Renal cortex interstitium (tissue), 11 donors: ENCODE data around the gene POU2AF3. TPM values are rescaled to one million over a fixed set of nuclear protein-coding genes. Genes with fewer than 3 reads are reported as not detected.

ENCODE experiments used
- DNase-seq, 11 donors: peaks; one replicate each; pipeline ENCODE4 v3.0.0-alpha.2; 2013; ENCODE audit warnings: low read depth in 9 of 11, low spot score in 4 of 11; ENCODE audit errors: extremely low read depth in 1 of 11
- polyA plus RNA-seq, 3 donors: library from polyadenylated mRNA; unstranded; fragments of 120-200 nt; gene quantifications; one replicate each; pipeline ENCODE4 v1.2.1, GENCODE V29; 2013; ENCODE audit not compliant: insufficient read length in 3 of 3

The POU2AF3 gene
- polyA plus RNA-seq, 3 donors: 7.7 to 9.4 (median 8.6) TPM

DNA sequence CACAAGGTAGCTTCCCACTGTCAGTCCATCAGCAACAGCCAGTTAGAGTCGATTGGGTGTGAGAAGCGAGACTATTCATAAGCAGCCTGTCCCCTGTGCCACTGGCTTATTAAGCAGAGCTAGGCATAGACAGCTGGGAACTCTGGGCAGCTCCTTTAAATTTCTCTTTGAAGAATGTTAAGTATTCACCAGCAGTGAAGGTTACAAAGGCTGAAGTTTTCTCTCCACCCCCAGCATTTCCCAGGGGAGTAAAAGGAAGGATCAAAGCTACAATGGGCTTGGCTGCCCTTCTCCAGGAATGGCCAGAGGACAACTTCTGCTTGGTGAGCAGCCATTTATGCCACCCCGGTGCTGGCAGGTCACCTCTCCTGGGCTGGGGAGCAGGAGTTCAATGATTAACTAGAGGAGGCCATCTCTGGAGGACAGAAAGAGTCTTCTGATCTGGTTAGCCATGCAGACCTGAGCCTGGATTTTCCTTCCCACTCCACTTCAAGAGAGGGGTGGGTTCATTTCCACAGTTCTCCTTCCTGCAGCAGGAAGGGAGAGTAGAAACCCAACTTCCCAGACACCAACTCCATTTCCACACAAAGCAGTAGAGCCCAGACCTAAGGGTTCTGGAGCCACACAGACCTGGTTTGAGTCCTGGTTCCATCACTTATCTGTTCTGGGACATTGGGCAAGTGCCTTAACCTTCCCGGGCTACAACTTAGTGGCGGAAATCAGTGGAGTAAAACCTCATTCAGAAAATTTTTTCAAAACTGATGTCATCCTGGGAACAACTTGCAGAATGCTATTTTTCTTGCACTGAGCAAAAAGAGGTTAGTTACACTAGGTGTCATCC is 22.6 kb downstream of the POU2AF3 start:
- no peak for DNase-seq

DNA sequence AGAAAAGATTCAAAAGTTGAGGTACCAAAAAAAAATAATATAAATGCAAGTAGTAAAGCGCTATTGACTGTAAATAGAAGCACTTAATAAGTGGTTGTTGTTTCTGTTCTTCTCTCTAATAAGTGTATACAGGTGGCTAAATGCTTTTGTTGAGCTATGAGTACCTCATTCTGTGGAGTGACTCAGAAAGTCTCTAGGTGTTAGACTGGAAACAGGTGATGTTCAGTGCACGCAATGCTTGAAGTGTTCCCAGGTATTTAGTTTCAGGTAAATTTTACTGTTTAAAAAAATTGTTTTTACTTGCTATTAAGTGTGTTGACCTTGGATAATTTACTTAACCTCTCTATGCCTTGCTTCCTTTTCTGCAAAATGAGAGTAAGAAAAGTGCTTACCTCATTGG is 24.2 kb downstream of the POU2AF3 start:
- no peak for DNase-seq

- no peak for DNase-seq
Measured at GRCh38 chr11:111324277-111324720, 26.0 kb downstream of the POU2AF3 start.

DNA sequence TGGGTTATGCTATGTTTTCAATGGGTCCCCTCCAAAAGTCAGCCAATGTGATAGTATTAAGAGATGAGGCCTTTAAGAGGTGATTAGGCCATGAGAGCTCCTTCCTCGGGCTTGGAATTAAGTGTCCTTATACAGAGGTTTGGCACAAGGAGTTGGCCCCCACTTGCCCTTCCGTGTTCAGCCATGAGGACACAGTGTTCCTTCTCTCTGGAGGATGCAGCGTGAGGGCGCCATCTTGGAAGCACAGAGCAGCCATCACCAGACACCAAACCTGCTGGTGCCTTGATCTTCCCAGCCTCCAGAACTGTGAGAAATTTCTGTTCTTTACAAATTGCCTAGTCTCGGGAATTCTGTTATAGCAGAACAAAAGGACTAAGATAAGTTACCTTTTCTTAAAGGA is 26.9 kb downstream of the POU2AF3 start:
- no peak for DNase-seq

GRCh38 chr11:111326824-111327223 is 28.5 kb downstream of the POU2AF3 start:
- no peak for DNase-seq

DNA sequence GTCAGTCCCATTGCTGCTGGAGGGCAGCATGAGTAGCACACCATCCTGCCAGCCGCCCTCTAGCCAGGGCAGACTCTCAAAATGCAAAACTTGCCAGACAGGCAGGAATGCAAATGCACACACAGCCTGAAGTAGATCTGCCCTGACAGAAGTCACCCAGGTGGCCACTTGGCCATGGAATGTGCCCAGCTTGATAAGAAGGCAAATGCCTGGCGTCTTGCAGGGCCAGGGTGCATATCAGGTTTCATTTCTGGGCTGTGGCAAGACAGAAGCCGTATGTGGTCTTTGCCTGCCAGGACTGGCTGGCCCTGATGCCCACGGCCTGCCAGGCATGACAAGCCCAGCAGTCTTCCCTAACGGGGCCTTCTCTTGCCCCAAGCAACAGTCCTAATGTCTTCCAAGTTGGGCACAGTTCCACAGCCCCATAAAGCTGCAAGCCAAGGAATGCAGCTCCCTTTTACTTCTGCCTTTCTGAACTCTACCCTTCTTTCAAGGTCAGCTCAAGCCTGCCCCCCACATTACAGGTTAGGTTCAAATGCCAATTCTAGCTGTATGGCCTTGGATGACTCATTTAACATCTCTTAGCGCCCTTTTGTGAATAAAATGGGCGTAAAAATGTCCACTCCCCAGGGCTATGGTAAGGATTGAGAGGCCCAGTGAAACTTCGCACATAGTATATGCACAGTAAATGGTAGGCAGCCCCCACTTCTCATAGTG is 29.7 kb downstream of the POU2AF3 start:
- DNase-seq: no peak

DNA sequence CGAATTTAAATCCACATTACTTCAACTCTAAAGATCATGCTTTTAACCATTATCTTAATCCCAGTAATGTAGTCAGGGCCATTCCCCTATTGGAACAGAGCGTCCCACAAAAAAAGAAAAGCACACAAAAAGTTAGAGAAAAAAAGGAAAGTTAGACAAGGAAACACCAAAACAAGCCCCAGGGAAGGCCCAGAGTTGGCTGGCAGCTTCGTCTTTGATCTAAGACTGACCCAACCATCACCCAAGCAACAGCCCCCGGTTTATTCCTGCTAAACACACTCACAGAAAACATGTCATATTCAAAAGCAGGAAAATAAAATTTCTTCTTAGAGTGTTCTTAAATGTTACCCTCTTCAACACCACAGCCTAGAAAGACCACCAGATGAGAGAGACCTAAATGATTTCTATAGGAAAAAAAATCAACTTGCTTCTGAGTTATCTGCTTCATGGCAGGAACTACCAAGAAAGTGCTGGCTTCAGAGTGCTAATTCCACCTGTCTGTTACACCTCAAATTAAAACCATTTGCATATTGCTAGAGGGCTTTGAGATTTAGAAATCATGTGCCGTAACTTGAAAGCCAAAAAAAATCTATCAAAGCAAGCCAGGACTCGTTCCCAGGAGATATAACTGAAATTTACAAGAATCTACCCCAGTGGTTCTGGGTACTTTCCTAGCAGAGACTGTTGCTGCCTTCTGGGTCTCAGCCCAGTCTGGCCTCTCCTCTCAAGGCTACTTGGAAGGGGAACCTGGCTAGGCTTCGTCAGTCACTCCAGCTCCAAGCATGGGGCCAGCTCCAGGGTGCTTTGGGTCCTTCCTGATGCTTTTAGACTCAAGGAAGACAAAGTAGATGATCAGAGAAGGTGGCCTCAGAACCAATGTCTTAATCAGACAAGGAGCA is 31.2 kb downstream of the POU2AF3 start:
- DNase-seq: no peak

GRCh38 chr11:111330234-111330893 is 32.0 kb downstream of the POU2AF3 start:
- DNase-seq: no peak

GRCh38 chr11:111331711-111332479 is 33.5 kb downstream of the POU2AF3 start:
- DNase-seq: no peak

DNA sequence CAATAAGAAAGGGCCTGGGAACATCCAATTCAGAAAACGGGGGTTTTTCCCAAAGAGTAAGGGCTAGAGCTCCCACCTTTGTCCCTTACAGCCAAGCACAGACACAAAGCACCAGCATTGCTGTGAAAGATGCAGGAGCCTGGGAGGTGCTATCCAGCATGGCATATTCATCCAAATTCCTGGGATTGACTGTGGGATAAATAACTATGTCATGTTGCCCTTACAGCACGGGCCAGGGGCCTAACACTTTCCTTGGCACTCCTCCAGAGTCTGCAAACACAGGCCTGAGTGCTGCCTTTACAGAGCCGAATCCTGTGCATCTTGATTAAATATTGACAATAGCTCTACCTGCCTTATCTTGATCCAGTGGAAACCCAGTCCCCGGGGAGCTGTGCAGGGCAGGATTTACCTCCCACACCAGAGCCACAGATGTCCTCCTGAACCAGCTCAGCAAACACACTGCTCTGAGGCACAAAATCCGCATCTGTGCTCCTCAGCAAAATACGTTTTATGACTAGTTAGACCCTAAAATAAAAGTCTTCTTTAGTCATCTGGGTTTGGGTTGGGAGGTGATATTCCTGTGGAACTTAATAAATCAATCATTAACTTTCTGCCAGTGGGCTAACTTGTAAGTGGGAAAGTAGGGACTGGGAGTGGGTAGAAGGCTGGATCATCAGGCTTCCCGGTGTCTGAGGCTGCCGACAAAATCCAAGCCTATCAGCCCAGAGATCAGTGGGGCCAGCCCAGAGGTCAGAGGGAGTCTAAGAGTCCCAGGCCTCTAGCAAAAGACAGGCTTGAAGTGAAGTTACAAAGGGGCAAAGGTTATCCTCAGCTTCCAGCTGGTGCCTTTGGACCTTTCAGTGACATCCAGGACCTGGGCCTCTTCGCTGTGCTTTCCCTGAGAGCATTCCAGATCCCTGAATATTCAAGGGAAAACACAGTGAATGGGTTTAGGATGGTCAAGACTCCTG is 36.5 kb downstream of the POU2AF3 start:
- peak in 1 of 11 donors; percentile 11 for DNase-seq

DNA sequence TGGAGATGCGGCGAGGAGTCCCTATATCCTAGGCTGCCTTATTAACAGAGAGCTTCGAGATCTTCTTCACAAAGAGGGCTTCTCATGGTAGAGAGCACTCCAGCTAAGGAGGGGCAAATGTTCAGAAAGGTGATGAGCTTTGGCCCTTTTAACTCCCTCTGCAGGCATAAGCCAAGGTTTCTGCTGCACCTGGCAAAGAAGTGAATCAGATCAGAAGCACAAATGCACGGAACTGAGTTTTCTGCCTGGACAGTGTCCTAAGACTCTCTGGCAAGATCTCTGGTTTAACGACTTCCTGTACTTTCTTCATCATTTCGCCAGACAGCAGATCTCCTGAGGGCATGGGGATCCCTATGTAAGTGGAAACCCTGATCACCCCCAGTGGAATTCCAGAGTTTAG is 37.2 kb downstream of the POU2AF3 start:
- DNase-seq: no peak

GRCh38 chr11:111336062-111336461 is 37.7 kb downstream of the POU2AF3 start:
- no peak for DNase-seq

DNA sequence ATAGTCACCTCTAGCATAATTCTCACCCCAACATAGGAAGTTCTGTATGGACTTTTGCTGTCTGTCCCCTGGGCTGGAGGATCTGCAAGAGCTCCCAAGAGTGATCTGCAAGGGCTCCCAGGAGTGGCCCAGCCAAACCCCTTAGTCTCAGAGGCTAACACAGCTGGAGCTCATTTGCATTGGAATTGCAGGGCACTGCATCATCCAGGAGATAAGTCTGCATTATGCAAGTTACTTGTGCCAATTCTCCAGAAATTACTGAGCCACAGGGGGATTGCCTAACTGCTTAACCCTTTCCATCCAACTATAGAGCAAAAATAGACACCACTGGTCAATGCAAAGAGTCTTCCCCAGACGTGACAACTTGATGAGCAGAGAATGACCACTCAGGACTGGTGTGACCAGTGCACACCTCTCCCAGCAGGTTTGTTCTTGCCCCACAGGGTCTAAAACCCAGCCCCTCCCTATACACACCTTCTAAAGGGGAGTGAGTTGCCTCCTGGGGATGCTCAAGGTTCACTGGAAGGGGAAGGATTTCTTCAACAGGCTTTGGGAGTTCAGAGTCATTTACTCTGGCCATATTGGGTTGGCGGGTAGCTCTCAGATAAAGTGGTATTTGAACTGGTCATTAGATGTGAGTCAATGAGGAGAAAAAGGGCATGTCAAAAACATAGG is 38.4 kb downstream of the POU2AF3 start:
- DNase-seq: no peak

GRCh38 chr11:111339758-111340388 is 41.5 kb downstream of the POU2AF3 start:
- DNase-seq: no peak

GRCh38 chr11:111342329-111342728 is 44.0 kb downstream of the POU2AF3 start:
- DNase-seq: no peak

- no peak for DNase-seq
Measured at GRCh38 chr11:111344032-111344431, 45.7 kb downstream of the POU2AF3 start.
